HCT116 (cell line): ENCODE results near the gene TRAPPC12. TPM values are rescaled to one million over a fixed set of nuclear protein-coding genes. Genes with fewer than 3 reads are reported as not detected.

Source experiments
- ATAC-seq: fragments of 200-7000 bp; cut with Tn5 transposase; 2 replicates; pipeline ENCODE4 v1.9.1; 2020; ENCODE audit warnings: mild to moderate bottlenecking, moderate library complexity
- BruUV-seq: library from RNA; stranded (reverse); fragments of 400-500 nt; replicated peaks from 2 replicates; lab custom pipeline; 2021; lab: Mats Ljungman, UMichigan
- CTCF ChIA-PET: fragments of 300-600 bp; sonication (Branson Sonifier 250); formaldehyde crosslinking; loops from one replicate; lab custom pipeline; 2021; ENCODE audit warnings: antibody characterized with exemption; lab: Charles Lee
- POLR2A ChIA-PET: fragments of 300-600, 350-600 bp; sonication (Branson Sonifier 250); formaldehyde crosslinking; loops from one replicate; lab custom pipeline; 2021; ENCODE audit warnings: antibody characterized with exemption; lab: Charles Lee
- RAD21 ChIA-PET, 2 experiments: fragments of 300-600 bp; sonication (Branson Sonifier 250); formaldehyde crosslinking; loops; one replicate each; lab custom pipeline; 2023; ENCODE audit warnings: low total read pairs in 2 of 2; ENCODE audit not compliant: uncharacterized antibody in 2 of 2, unreplicated experiment in 2 of 2, low non-redundant PET in 1 of 2; lab: Charles Lee
- DNase-seq: peaks from one replicate; pipeline ENCODE4 v3.0.0-alpha.2; 2010; ENCODE audit warnings: low read depth, low spot score
- H2AFZ ChIP-seq: fragments of 200-600 bp; shearing (Covaris generic), sonication (generic); 2 replicates; pipeline ENCODE4 v1.6.1; 2017; ENCODE audit warnings: low read depth, mixed run types, mixed read lengths, antibody characterized with exemption, low read length; ENCODE audit not compliant: poor library complexity, severe bottlenecking
- H3K27ac ChIP-seq: 2 replicates; pipeline ENCODE4 v1.5.1; 2012; ENCODE audit warnings: low read depth, low read length
- H3K27me3 ChIP-seq: fragments of 200-600 bp; sonication (generic); 2 replicates; pipeline ENCODE4 v1.6.1; 2016; ENCODE audit warnings: mixed run types, low read length, mixed read lengths; ENCODE audit not compliant: insufficient read depth
- H3K36me3 ChIP-seq, 2 experiments: fragments of 200-500 bp in 1 of 2; fragments of 200-600 bp in 1 of 2; sonication (Bioruptor generic) in 1 of 2; sonication (generic) in 1 of 2; 2 replicates each; pipeline versions ENCODE4 v1.5.1 to v1.6.1; 2014 to 2016; ENCODE audit warnings: low read length in 2 of 2, inconsistent platforms in 1 of 2, mixed read lengths in 1 of 2, mixed run types in 1 of 2; ENCODE audit not compliant: insufficient read depth in 2 of 2, control insufficient read depth in 1 of 2
- H3K4me1 ChIP-seq, 2 experiments: fragments of 200-600 bp in 1 of 2; sonication (generic) in 1 of 2; 2 replicates each; pipeline versions ENCODE4 v1.5.1 to v1.6.1; 2012 to 2017; ENCODE audit warnings: low read length in 2 of 2, inconsistent platforms in 1 of 2, mild to moderate bottlenecking in 1 of 2, mixed read lengths in 1 of 2, mixed run types in 1 of 2, moderate library complexity in 1 of 2; ENCODE audit not compliant: insufficient read depth in 2 of 2, control insufficient read depth in 1 of 2
- H3K4me2 ChIP-seq: fragments of 200-600 bp; sonication (generic); 2 replicates; pipeline ENCODE4 v1.6.1; 2017; ENCODE audit warnings: mixed run types, low read length, mixed read lengths
- H3K4me3 ChIP-seq, 2 experiments: fragments of 200-600 bp in 1 of 2; sonication (generic) in 1 of 2; replicated peaks in 1 of 2; 2 replicates each; pipeline ENCODE4 v1.5.1; 2011 to 2016; ENCODE audit warnings: low read length in 2 of 2, control low read depth in 1 of 2, low read depth in 1 of 2, mild to moderate bottlenecking in 1 of 2, mixed read lengths in 1 of 2, mixed run types in 1 of 2
- H3K79me2 ChIP-seq: fragments of 200-600 bp; sonication (generic); 2 replicates; pipeline ENCODE4 v1.6.1; 2017; ENCODE audit warnings: mild to moderate bottlenecking, mixed run types, low read length, moderate library complexity, mixed read lengths; ENCODE audit not compliant: insufficient read depth
- H3K9ac ChIP-seq: fragments of 200-600 bp; sonication (generic); 2 replicates; pipeline ENCODE4 v1.6.1; 2016; ENCODE audit warnings: low read length, mixed read lengths
- H3K9me2 ChIP-seq: fragments of 200-600 bp; sonication (generic), shearing (Covaris generic); 2 replicates; pipeline ENCODE4 v1.6.1; 2017; ENCODE audit warnings: mixed run types, mild to moderate bottlenecking, moderate library complexity; ENCODE audit not compliant: insufficient read depth
- H3K9me3 ChIP-seq, 2 experiments: fragments of 200-500 bp in 1 of 2; fragments of 200-600 bp in 1 of 2; sonication (Bioruptor generic) in 1 of 2; sonication (generic) in 1 of 2; 2 replicates each; pipeline ENCODE4 v1.6.1; 2014 to 2017; ENCODE audit warnings: low read length in 2 of 2, mixed read lengths in 2 of 2, inconsistent platforms in 1 of 2, low read depth in 1 of 2, mild to moderate bottlenecking in 1 of 2, mixed run types in 1 of 2, moderate library complexity in 1 of 2; ENCODE audit not compliant: control insufficient read depth in 1 of 2, insufficient read depth in 1 of 2
- H4K20me1 ChIP-seq: fragments of 200-600 bp; sonication (generic), shearing (Covaris generic); 2 replicates; pipeline ENCODE4 v1.6.1; 2017; ENCODE audit warnings: mixed run types, mild to moderate bottlenecking, moderate library complexity; ENCODE audit not compliant: insufficient read depth
- ATF3 ChIP-seq: IDR thresholded peaks from 2 replicates; pipeline ENCODE4 v1.6.1; 2012
- ELF1 ChIP-seq: IDR thresholded peaks from 2 replicates; pipeline ENCODE4 v1.6.1; 2012; ENCODE audit warnings: low read depth, borderline replicate concordance
- EZH2 ChIP-seq: fragments of 200-600 bp; sonication (generic); IDR thresholded peaks from 2 replicates; pipeline ENCODE4 v1.6.1; 2017; ENCODE audit warnings: antibody characterized with exemption, mixed run types
- FOSL1 ChIP-seq: IDR thresholded peaks from 2 replicates; pipeline ENCODE4 v1.6.1; 2012; ENCODE audit warnings: low read depth
- MAX ChIP-seq: IDR thresholded peaks from 2 replicates; pipeline ENCODE4 v1.6.1; 2012
- RAD21 ChIP-seq: IDR thresholded peaks from 2 replicates; pipeline ENCODE4 v1.6.1; 2012; ENCODE audit warnings: low read depth, mild to moderate bottlenecking
- SP1 ChIP-seq: IDR thresholded peaks from 2 replicates; pipeline ENCODE4 v1.6.1; 2012; ENCODE audit warnings: low read depth
- YY1 ChIP-seq: IDR thresholded peaks from 2 replicates; pipeline ENCODE4 v1.6.1; 2011; ENCODE audit warnings: low read length, low read depth, moderate library complexity, mild to moderate bottlenecking; ENCODE audit not compliant: insufficient replicate concordance; ENCODE audit errors: extremely low read depth
- intact Hi-C: fragments of 100-400 bp; cut with micrococcal nuclease; formaldehyde crosslinking; loops from 2 replicates; pipeline ENCODE4 v1.10.0; 2022
- total RNA-seq: library from RNA; stranded (reverse); gene quantifications from one replicate; pipeline ENCODE4 v1.2.1, GENCODE V29; 2021; ENCODE audit not compliant: unreplicated experiment

TRAPPC12 gene
- total RNA-seq, 1 experiment from 2014 or later = 47.4 TPM

- RAD21 ChIA-PET = no interaction called here
- no peaks in the 10 kb centered on the region for H3K9me3 ChIP-seq
- no peak overlapping the region for H2AFZ ChIP-seq
- TF ChIP-seq MAX = no peak
- no peak for TF ChIP-seq YY1
- no peak overlapping the region for H3K27ac ChIP-seq
- no peaks in the 10 kb centered on the region for H4K20me1 ChIP-seq
- DNase-seq (no peak), ATAC-seq (no peak)
- no peak overlapping the region for H3K4me2 ChIP-seq
- H3K36me3 ChIP-seq = peaks cover 0 to 2% of the 10 kb centered on the region in 2 experiments; a peak in 2 of 4 replicates
- H3K9ac ChIP-seq = no peak overlapping the region
- intact Hi-C loops = no loop called here
- no peaks in the 10 kb centered on the region for H3K79me2 ChIP-seq
- H3K27me3 ChIP-seq = no peaks in the 10 kb centered on the region
- CTCF ChIA-PET = no interaction called here
- no peaks in the 10 kb centered on the region for H3K9me2 ChIP-seq
- H3K4me3 ChIP-seq = no peak overlapping the region
- no peaks in the 10 kb centered on the region for H3K4me1 ChIP-seq
- POLR2A ChIA-PET = no interaction called here
- BruUV-seq = no TSS peak
These were observed 39.4 kb upstream of the TRAPPC12 start for GRCh38 chr2:3340144-3340543.

DNA sequence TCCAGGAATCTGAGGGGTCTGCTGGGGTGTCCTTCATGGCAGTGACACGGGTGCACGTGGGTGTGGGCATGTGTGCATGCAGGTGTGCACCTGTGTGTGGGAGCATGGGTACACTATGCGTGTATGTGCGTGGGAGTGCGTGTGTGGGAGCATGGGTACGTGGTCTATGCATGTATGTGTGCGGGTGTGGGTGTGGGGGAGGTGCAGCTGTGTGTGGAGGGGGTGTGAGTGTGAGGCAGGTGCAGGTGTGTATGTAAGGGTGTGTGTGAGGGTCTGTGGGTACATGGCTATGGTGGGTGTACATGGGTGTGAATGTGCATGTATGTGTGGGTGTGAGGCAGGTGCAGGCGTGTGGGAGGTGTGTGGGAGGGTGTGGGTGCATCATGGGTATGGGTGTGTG, 38.2 kb upstream of the TRAPPC12 start:
- intact Hi-C loops = no loop called here
- ChIA-PET RAD21 (no interaction called here), CTCF (no interaction called here), POLR2A (no interaction called here)
- Histone ChIP-seq H3K9ac (no peak overlapping the region), H2AFZ (no peak overlapping the region), H3K27me3 (no peaks in the 10 kb centered on the region), H3K9me2 (no peaks in the 10 kb centered on the region), H3K36me3 (peaks cover 0 to 2% of the 10 kb centered on the region in 2 experiments; a peak in 1 of 4 replicates), H3K4me1 (no peaks in the 10 kb centered on the region), H3K79me2 (no peaks in the 10 kb centered on the region), H3K9me3 (no peaks in the 10 kb centered on the region), H3K4me2 (no peak overlapping the region), H4K20me1 (no peaks in the 10 kb centered on the region), H3K4me3 (no peak overlapping the region), H3K27ac (no peak overlapping the region)
- ATAC-seq = no peak
- TF ChIP-seq RAD21 (no peak), SP1 (no peak), ATF3 (no peak), MAX (no peak), ELF1 (no peak), FOSL1 (no peak), EZH2 (no peak)
- no TSS peak for BruUV-seq
- no peak for DNase-seq
